ENCODE measurements around the gene IL36A. TPM values are rescaled to one million over a fixed set of nuclear protein-coding genes. Genes with fewer than 3 reads are reported as not detected.

IL36A gene
- polyA plus RNA-seq, 1 of the 3 experiments (the other 2 are of a cell fraction) = not detected

- TF ChIP-seq PBX3 (IDR thresholded peaks at IDR 0.05) = no peak
- TF ChIP-seq GABPA (IDR thresholded peaks at IDR 0.05; ENCODE audit: low read depth) = no peak
- TF ChIP-seq MAX (IDR thresholded peaks at IDR 0.05; ENCODE audit: low read depth) = no peak
- no peak for TF ChIP-seq RAD21 (IDR thresholded peaks at IDR 0.05; ENCODE audit: low read length)
- TF ChIP-seq GATA2 (CRISPR knock-in tag; IDR thresholded peaks at IDR 0.05) = no peak
- TF ChIP-seq MEF2A (IDR thresholded peaks at IDR 0.05; ENCODE audit: borderline replicate concordance, low read depth) = no peak
These were observed 2.6 kb upstream of the IL36A start (continued) for GRCh38 chr2:113002677-113003076.

GRCh38 chr2:113007250-113007649, 2.0 kb downstream of the IL36A start:
- CTCF ChIA-PET = no interaction called here

More at GRCh38 chr2:113007250-113007649, 2.0 kb downstream of the IL36A start:
- 4% methylated on average over 1 of the region's 1 CpG for WGBS (ENCODE audit: low lambda C conversion rate)
- Histone ChIP-seq H3F3A (replicated peaks; ENCODE audit: insufficient read depth) (no peaks in the 10 kb centered on the region), H3K4me2 (no peak overlapping the region), H3K9me2 (no peaks in the 10 kb centered on the region), H2AFZ (ENCODE audit: low read depth) (no peak overlapping the region), H3K9me3 (no peaks in the 10 kb centered on the region), H4K20me1 (ENCODE audit: insufficient read depth) (no peaks in the 10 kb centered on the region), H3K4me3 (ENCODE audit: low read depth in 2 of 2, low read length in 1 of 2) (no peak overlapping the region), H3K4me1 (ENCODE audit: control insufficient read depth in 1 of 2, insufficient read depth in 2 of 2, low read depth in 1 of 2, low read length in 1 of 2) (no peaks in the 10 kb centered on the region), H3K9ac (no peak overlapping the region), H3K79me2 (ENCODE audit: insufficient read depth) (no peaks in the 10 kb centered on the region), H3K27ac (ENCODE audit: low read depth in 2 of 2, low read length in 1 of 2) (no peak overlapping the region), H3K27me3 (ENCODE audit: insufficient read depth) (no peaks in the 10 kb centered on the region), H3K36me3 (replicated peaks in 1 of 2; ENCODE audit: control insufficient read depth in 1 of 2, insufficient read depth in 2 of 2, low read length in 1 of 2) (no peaks in the 10 kb centered on the region)
- DNase-seq = no peak
- TF ChIP-seq FOXJ3 (CRISPR knock-in tag; IDR thresholded peaks at IDR 0.05) (no peak), EP300 (IDR thresholded peaks at IDR 0.05; ENCODE audit: borderline replicate concordance in 1 of 2, low read depth in 1 of 2, low read length in 1 of 2) (no peak), PBX3 (IDR thresholded peaks at IDR 0.05) (no peak), CTCF (IDR thresholded peaks at IDR 0.05) (no peak), FOSL2 (IDR thresholded peaks at IDR 0.05; ENCODE audit: borderline replicate concordance, low read depth) (no peak), CHD2 (IDR thresholded peaks at IDR 0.05; ENCODE audit: low read length, partially characterized antibody) (no peak), SMC3 (IDR thresholded peaks at IDR 0.05; ENCODE audit: low read depth, low read length) (no peak), SIN3A (IDR thresholded peaks at IDR 0.05; ENCODE audit: borderline replicate concordance, low read depth, low read length) (no peak), ELF1 (IDR thresholded peaks at IDR 0.05) (no peak), RCOR1 (IDR thresholded peaks at IDR 0.05; ENCODE audit: low read length) (no peak), EZH2phosphoT487 (IDR thresholded peaks at IDR 0.05; ENCODE audit: borderline replicate concordance, low read depth) (no peak), IRF3 (IDR thresholded peaks at IDR 0.05; ENCODE audit: low read depth, low read length) (no peak), MXI1 (IDR thresholded peaks at IDR 0.05; ENCODE audit: low read depth, low read length) (no peak)
- POLR2A ChIA-PET = no interaction called here
